ENCODE data around the gene SZT2.

DNA sequence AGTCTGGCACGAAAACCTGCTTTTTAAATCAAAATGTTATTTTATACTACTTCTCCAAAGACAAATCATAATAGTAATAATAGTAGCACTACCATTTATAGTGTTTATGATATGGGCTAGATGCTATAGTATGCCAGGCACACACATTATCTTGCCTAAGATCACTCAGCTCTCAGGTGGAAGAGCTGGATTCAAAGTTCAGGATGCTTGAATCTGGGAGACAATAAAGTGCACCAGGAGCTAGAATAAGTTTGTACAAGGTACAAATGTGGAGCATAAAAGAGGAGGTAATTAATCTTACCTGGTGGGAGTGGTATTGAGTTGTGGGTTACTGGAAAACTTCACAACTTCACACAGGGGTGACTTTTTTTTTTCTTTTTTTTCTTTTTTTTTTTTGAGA is 11.9 kb upstream of the SZT2 start:
- no peak for TF ChIP-seq EZH2 (IDR thresholded peaks at IDR 0.05; ENCODE audit: borderline replicate concordance, low read depth, low read length, poor library complexity, severe bottlenecking)
- TF ChIP-seq, protein P1, sequence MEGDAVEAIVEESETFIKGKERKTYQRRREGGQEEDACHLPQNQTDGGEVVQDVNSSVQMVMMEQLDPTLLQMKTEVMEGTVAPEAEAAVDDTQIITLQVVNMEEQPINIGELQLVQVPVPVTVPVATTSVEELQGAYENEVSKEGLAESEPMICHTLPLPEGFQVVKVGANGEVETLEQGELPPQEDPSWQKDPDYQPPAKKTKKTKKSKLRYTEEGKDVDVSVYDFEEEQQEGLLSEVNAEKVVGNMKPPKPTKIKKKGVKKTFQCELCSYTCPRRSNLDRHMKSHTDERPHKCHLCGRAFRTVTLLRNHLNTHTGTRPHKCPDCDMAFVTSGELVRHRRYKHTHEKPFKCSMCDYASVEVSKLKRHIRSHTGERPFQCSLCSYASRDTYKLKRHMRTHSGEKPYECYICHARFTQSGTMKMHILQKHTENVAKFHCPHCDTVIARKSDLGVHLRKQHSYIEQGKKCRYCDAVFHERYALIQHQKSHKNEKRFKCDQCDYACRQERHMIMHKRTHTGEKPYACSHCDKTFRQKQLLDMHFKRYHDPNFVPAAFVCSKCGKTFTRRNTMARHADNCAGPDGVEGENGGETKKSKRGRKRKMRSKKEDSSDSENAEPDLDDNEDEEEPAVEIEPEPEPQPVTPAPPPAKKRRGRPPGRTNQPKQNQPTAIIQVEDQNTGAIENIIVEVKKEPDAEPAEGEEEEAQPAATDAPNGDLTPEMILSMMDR (conservative IDR thresholded peaks at IDR 0.05; ENCODE audit: low read depth, low read length), result no peak
